Activated CD4-positive, alpha-beta T cell treated with anti-CD3 and anti-CD28 coated beads, Interleukin-2, amount 10 ng/mL, durations not matched to agents 7 days and 5 days (primary cell): Measurements from ENCODE around the gene ARFIP2. TPM values are rescaled to one million over a fixed set of nuclear protein-coding genes. Genes with fewer than 3 reads are reported as not detected.

ENCODE experiments used
- CTCF ChIA-PET: fragments of 350-600 bp; sonication (Branson Sonifier 250); formaldehyde crosslinking; loops from one replicate; lab custom pipeline; 2021; ENCODE audit warnings: antibody characterized with exemption; lab: Charles Lee
- POLR2A ChIA-PET: fragments of 350-600 bp; sonication (Branson Sonifier 250); formaldehyde crosslinking; loops from one replicate; lab custom pipeline; 2021; ENCODE audit warnings: antibody characterized with exemption; lab: Charles Lee
- DNase-seq: peaks from one replicate; pipeline ENCODE4 v3.0.0-alpha.2; 2020
- H3K27ac Mint-ChIP-seq: one replicate; pipeline ENCODE4 v1.8.0; 2021; ENCODE audit warnings: mild to moderate bottlenecking, moderate library complexity, mixed read lengths
- H3K27me3 Mint-ChIP-seq: one replicate; pipeline ENCODE4 v1.8.0; 2021; ENCODE audit warnings: mixed read lengths
- H3K36me3 Mint-ChIP-seq: one replicate; pipeline ENCODE4 v1.8.0; 2021; ENCODE audit warnings: low read depth, mixed read lengths
- H3K4me1 Mint-ChIP-seq: one replicate; pipeline ENCODE4 v1.8.0; 2021; ENCODE audit warnings: mixed read lengths
- H3K4me3 Mint-ChIP-seq: one replicate; pipeline ENCODE4 v1.8.0; 2021; ENCODE audit warnings: mild to moderate bottlenecking, moderate library complexity, mixed read lengths
- H3K9me3 Mint-ChIP-seq: one replicate; pipeline ENCODE4 v1.8.0; 2021; ENCODE audit warnings: mixed read lengths
- total RNA-seq, 2 experiments: library from RNA; stranded (reverse); gene quantifications; one replicate each; pipeline ENCODE4 v1.2.3, GENCODE V29; 2021

The ARFIP2 gene
- total RNA-seq, 2 experiments from 2014 or later, result 39.0 to 40.6 TPM

GRCh38 chr11:6498544-6498943, 17.4 kb upstream of the ARFIP2 start:
- Mint-ChIP-seq H3K4me1 (peaks cover 3% of the 10 kb centered on the region), H3K36me3 (peaks cover 16% of the 10 kb centered on the region), H3K4me3 (no peak overlapping the region), H3K27me3 (no peaks in the 10 kb centered on the region), H3K27ac (no peak overlapping the region), H3K9me3 (no peaks in the 10 kb centered on the region)
- CTCF ChIA-PET, result interaction anchor here (0.9 to 3.3 kb wide), 5 partner anchors 8 to 17 kb away, joined by 3 to 12 read pairs (median 4); partner anchors contain the start of genes ARFIP2 and TIMM10B
- DNase-seq, result no peak
- POLR2A ChIA-PET, result no interaction called here

GRCh38 chr11:6498121-6498520, 17.0 kb upstream of the ARFIP2 start:
- ChIA-PET CTCF (interaction anchor here (0.8 to 3.3 kb wide), 4 partner anchors 9 to 16 kb away, joined by 3 to 12 read pairs (median 8); partner anchors contain the start of genes ARFIP2 and TIMM10B), POLR2A (no interaction called here)
- Mint-ChIP-seq H3K36me3 (peaks cover 19% of the 10 kb centered on the region), H3K27me3 (no peaks in the 10 kb centered on the region), H3K27ac (no peak overlapping the region), H3K4me3 (no peak overlapping the region), H3K4me1 (peaks cover 3% of the 10 kb centered on the region), H3K9me3 (no peaks in the 10 kb centered on the region)
- no peak for DNase-seq

GRCh38 chr11:6497069-6497839, 16.1 kb upstream of the ARFIP2 start, which contains the start of gene DNHD1:
Gene DNHD1 (plus strand): TSS chr11:6497280. CDS start chr11:6498216, 936 bp downstream.
- H3K27me3 Mint-ChIP-seq, result no peaks in the 10 kb centered on the region
- peaks cover 19% of the 10 kb centered on the region for H3K36me3 Mint-ChIP-seq
- ChIA-PET POLR2A (interaction anchor here (0.6 kb wide), 1 partner anchor 13 kb away, joined by 6 read pairs; no protein-coding TSS in a partner anchor), CTCF (interaction anchor here (0.7 to 3.3 kb wide), 5 partner anchors 10 to 176 kb away, joined by 3 to 12 read pairs (median 5); partner anchors contain the start of genes ARFIP2 and TIMM10B)
- peaks cover 3% of the 10 kb centered on the region for H3K4me1 Mint-ChIP-seq
- no peak within 1 kb of the TSS for H3K27ac Mint-ChIP-seq
- H3K9me3 Mint-ChIP-seq, result no peaks in the 10 kb centered on the region
- DNase-seq, result no peak
- H3K4me3 Mint-ChIP-seq, result no peak within 1 kb of the TSS

- ChIA-PET POLR2A (no interaction called here), CTCF (interaction anchor here (0.8 to 2.8 kb wide), 3 partner anchors 12 to 120 kb away, joined by 3 to 9 read pairs (median 3); no protein-coding TSS in a partner anchor)
- Mint-ChIP-seq H3K36me3 (peaks cover 17% of the 10 kb centered on the region), H3K4me1 (no peaks in the 10 kb centered on the region), H3K27ac (no peak overlapping the region), H3K27me3 (no peaks in the 10 kb centered on the region), H3K4me3 (no peak overlapping the region), H3K9me3 (no peaks in the 10 kb centered on the region)
- DNase-seq, result no peak
Measured at GRCh38 chr11:6489306-6489705, 8.2 kb upstream of the ARFIP2 start.

- H3K4me3 Mint-ChIP-seq, result no peak overlapping the region
- no peak for DNase-seq
- no peak overlapping the region for H3K27ac Mint-ChIP-seq
- H3K4me1 Mint-ChIP-seq, result no peaks in the 10 kb centered on the region
- ChIA-PET CTCF (interaction anchor here (0.8 to 2.8 kb wide), 4 partner anchors 10 to 120 kb away, joined by 3 to 10 read pairs (median 6); no protein-coding TSS in a partner anchor), POLR2A (no interaction called here)
- peaks cover 17% of the 10 kb centered on the region for H3K36me3 Mint-ChIP-seq
- no peaks in the 10 kb centered on the region for H3K9me3 Mint-ChIP-seq
- H3K27me3 Mint-ChIP-seq, result no peaks in the 10 kb centered on the region
Measured at GRCh38 chr11:6488821-6489220, 7.7 kb upstream of the ARFIP2 start.

- Mint-ChIP-seq H3K27ac (no peak overlapping the region), H3K36me3 (peaks cover 19% of the 10 kb centered on the region), H3K9me3 (no peaks in the 10 kb centered on the region), H3K27me3 (no peaks in the 10 kb centered on the region), H3K4me1 (peaks cover 4% of the 10 kb centered on the region), H3K4me3 (no peak overlapping the region)
- CTCF ChIA-PET, result interaction anchor here (0.8 to 2.8 kb wide), 4 partner anchors 10 to 121 kb away, joined by 3 to 10 read pairs (median 6); no protein-coding TSS in a partner anchor
- DNase-seq, result no peak
- POLR2A ChIA-PET, result interaction anchor here (0.6 kb wide), 1 partner anchor 104 kb away, joined by 3 read pairs; no protein-coding TSS in a partner anchor
Measured at GRCh38 chr11:6488342-6488741, 7.2 kb upstream of the ARFIP2 start.

GRCh38 chr11:6486938-6487337, 5.8 kb upstream of the ARFIP2 start:
- no peak overlapping the region for H3K27ac Mint-ChIP-seq
- H3K36me3 Mint-ChIP-seq, result peaks cover 25% of the 10 kb centered on the region
- ChIA-PET POLR2A (no interaction called here), CTCF (interaction anchor here (1.3 to 2.7 kb wide), 3 partner anchors 12 to 109 kb away, joined by 3 to 10 read pairs (median 5); no protein-coding TSS in a partner anchor)
- peaks cover 15% of the 10 kb centered on the region for H3K4me1 Mint-ChIP-seq
- no peak overlapping the region for H3K4me3 Mint-ChIP-seq
- DNase-seq, result no peak
- no peaks in the 10 kb centered on the region for H3K27me3 Mint-ChIP-seq
- no peaks in the 10 kb centered on the region for H3K9me3 Mint-ChIP-seq

GRCh38 chr11:6486256-6486655, 5.1 kb upstream of the ARFIP2 start:
- peaks cover 21% of the 10 kb centered on the region for H3K36me3 Mint-ChIP-seq
- ChIA-PET POLR2A (no interaction called here), CTCF (interaction anchor here (1.3 to 2.7 kb wide), 3 partner anchors 12 to 108 kb away, joined by 3 to 10 read pairs (median 5); no protein-coding TSS in a partner anchor)
- no peaks in the 10 kb centered on the region for H3K9me3 Mint-ChIP-seq
- H3K4me3 Mint-ChIP-seq, result no peak overlapping the region
- no peak for DNase-seq
- H3K4me1 Mint-ChIP-seq, result peaks cover 15% of the 10 kb centered on the region
- no peak overlapping the region for H3K27ac Mint-ChIP-seq
- H3K27me3 Mint-ChIP-seq, result no peaks in the 10 kb centered on the region

- peaks cover 21% of the 10 kb centered on the region for H3K36me3 Mint-ChIP-seq
Measured at GRCh38 chr11:6485661-6486060, 4.5 kb upstream of the ARFIP2 start.

GRCh38 chr11:6483015-6483414, 1.9 kb upstream of the ARFIP2 start:
- Mint-ChIP-seq H3K4me3 (peak overlapping the region; percentile 82), H3K9me3 (no peaks in the 10 kb centered on the region), H3K27ac (peak overlapping the region; percentile 93), H3K36me3 (peaks cover 19% of the 10 kb centered on the region), H3K4me1 (peaks cover 37% of the 10 kb centered on the region), H3K27me3 (no peaks in the 10 kb centered on the region)
- ChIA-PET CTCF (interaction anchor here (1.0 to 2.3 kb wide), 3 partner anchors 15 to 200 kb away, joined by 5 to 14 read pairs (median 12); partner anchors contain the start of genes DNHD1 and MRPL17), POLR2A (no interaction called here)
- DNase-seq, result no peak

More at GRCh38 chr11:6485661-6486060, 4.5 kb upstream of the ARFIP2 start:
- CTCF ChIA-PET, result interaction anchor here (0.8 to 1.6 kb wide), 3 partner anchors 9 to 108 kb away, joined by 3 to 5 read pairs (median 4); no protein-coding TSS in a partner anchor
- Mint-ChIP-seq H3K4me3 (no peak overlapping the region), H3K9me3 (no peaks in the 10 kb centered on the region), H3K27me3 (no peaks in the 10 kb centered on the region), H3K4me1 (peaks cover 21% of the 10 kb centered on the region), H3K27ac (no peak overlapping the region)
- POLR2A ChIA-PET, result no interaction called here
- no peak for DNase-seq

- Mint-ChIP-seq H3K4me3 (peak overlapping the region; percentile 82), H3K27me3 (no peaks in the 10 kb centered on the region), H3K9me3 (no peaks in the 10 kb centered on the region), H3K27ac (peak overlapping the region; percentile 93), H3K4me1 (peaks cover 37% of the 10 kb centered on the region), H3K36me3 (peaks cover 23% of the 10 kb centered on the region)
- no peak for DNase-seq
- ChIA-PET CTCF (interaction anchor here (1.0 to 2.3 kb wide), 6 partner anchors 12 to 201 kb away, joined by 3 to 14 read pairs (median 5); partner anchors contain the start of genes DNHD1 and MRPL17), POLR2A (no interaction called here)
Measured at GRCh38 chr11:6482441-6482840, 1.3 kb upstream of the ARFIP2 start.

- H3K9me3 Mint-ChIP-seq, result no peaks in the 10 kb centered on the region
Measured at GRCh38 chr11:6481924-6482275, 769 bp upstream of the ARFIP2 start.

More at GRCh38 chr11:6481924-6482275, 769 bp upstream of the ARFIP2 start:
- POLR2A ChIA-PET, result interaction anchor here (0.6 kb wide), 2 partner anchors 14 to 118 kb away, joined by 3 to 4 read pairs; no protein-coding TSS in a partner anchor
- CTCF ChIA-PET, result interaction anchor here (0.8 to 2.3 kb wide), 10 partner anchors 10 to 112 kb away, joined by 3 to 14 read pairs (median 4); partner anchors contain the start of gene DNHD1
- peak overlapping the region; percentile 93 for H3K27ac Mint-ChIP-seq
- peaks cover 27% of the 10 kb centered on the region for H3K36me3 Mint-ChIP-seq
- peak overlapping the region; percentile 82 for H3K4me3 Mint-ChIP-seq
- DNase-seq, result no peak
- H3K27me3 Mint-ChIP-seq, result no peaks in the 10 kb centered on the region
- H3K4me1 Mint-ChIP-seq, result peaks cover 37% of the 10 kb centered on the region
